GM18868 (cell line): ENCODE results near the gene CGREF1.
A peak's percentile ranks its signal among the peaks of the same experiment; 100 is the strongest.
"Not testable (repeated sequence)": the region's sequence is repeated elsewhere in the genome, so short reads cannot be mapped to it uniquely, and the experiment has no call there.

Experiments
- ATAC-seq: cut with Tn5 transposase; IDR thresholded peaks from one replicate; pipeline ENCODE4 v1.9.1; 2021; ENCODE audit warnings: mild to moderate bottlenecking, moderate library complexity; ENCODE audit not compliant: unreplicated experiment

CGREF1 gene

GRCh38 chr2:27138111-27138510 is 19.2 kb upstream of the CGREF1 start:
- no peak for ATAC-seq

GRCh38 chr2:27137322-27137935 is 18.5 kb upstream of the CGREF1 start:
- ATAC-seq = no peak

GRCh38 chr2:27136751-27137150 is 17.8 kb upstream of the CGREF1 start:
- no peak for ATAC-seq

GRCh38 chr2:27135478-27135955 is 16.6 kb upstream of the CGREF1 start:
- no peak for ATAC-seq

- ATAC-seq = no peak
Observed at GRCh38 chr2:27134781-27135477, 16.0 kb upstream of the CGREF1 start.

GRCh38 chr2:27133905-27134780 is 15.2 kb upstream of the CGREF1 start, which contains the start of gene PREB:
PREB (minus strand) TSS chr2:27134636; CDS start chr2:27134421, 215 bp downstream.
- ATAC-seq = peak; percentile 85

- ATAC-seq = no peak
Observed at GRCh38 chr2:27133195-27133875, 14.4 kb upstream of the CGREF1 start.

- ATAC-seq = no peak
Observed at GRCh38 chr2:27131429-27131828, 12.5 kb upstream of the CGREF1 start.

- ATAC-seq = no peak
Observed at GRCh38 chr2:27130396-27130795, 11.5 kb upstream of the CGREF1 start.

GRCh38 chr2:27128668-27129571 is 10.0 kb upstream of the CGREF1 start:
- ATAC-seq = no peak

- ATAC-seq = no peak
Observed at GRCh38 chr2:27127883-27128667, 9.1 kb upstream of the CGREF1 start.

GRCh38 chr2:27126252-27126710 is 7.4 kb upstream of the CGREF1 start:
- no peak for ATAC-seq

- ATAC-seq = no peak
Observed at GRCh38 chr2:27125104-27125503, 6.2 kb upstream of the CGREF1 start.

GRCh38 chr2:27123302-27124150 is 4.6 kb upstream of the CGREF1 start, which contains the start of gene ABHD1:
ABHD1 (plus strand) TSS chr2:27123815; CDS start chr2:27123949, 134 bp downstream.
- ATAC-seq = no peak

GRCh38 chr2:27122791-27123190 is 3.9 kb upstream of the CGREF1 start:
- no peak for ATAC-seq

- no peak for ATAC-seq
Observed at GRCh38 chr2:27121906-27122305, 3.0 kb upstream of the CGREF1 start.

GRCh38 chr2:27119330-27119670 is 372 bp upstream of the CGREF1 start:
- ATAC-seq = not testable (repeated sequence)

- no peak for ATAC-seq
Observed at GRCh38 chr2:27117995-27118524, 868 bp downstream of the CGREF1 start.
